ENCODE results near the gene SYNGAP1.

The SYNGAP1 gene

DNA sequence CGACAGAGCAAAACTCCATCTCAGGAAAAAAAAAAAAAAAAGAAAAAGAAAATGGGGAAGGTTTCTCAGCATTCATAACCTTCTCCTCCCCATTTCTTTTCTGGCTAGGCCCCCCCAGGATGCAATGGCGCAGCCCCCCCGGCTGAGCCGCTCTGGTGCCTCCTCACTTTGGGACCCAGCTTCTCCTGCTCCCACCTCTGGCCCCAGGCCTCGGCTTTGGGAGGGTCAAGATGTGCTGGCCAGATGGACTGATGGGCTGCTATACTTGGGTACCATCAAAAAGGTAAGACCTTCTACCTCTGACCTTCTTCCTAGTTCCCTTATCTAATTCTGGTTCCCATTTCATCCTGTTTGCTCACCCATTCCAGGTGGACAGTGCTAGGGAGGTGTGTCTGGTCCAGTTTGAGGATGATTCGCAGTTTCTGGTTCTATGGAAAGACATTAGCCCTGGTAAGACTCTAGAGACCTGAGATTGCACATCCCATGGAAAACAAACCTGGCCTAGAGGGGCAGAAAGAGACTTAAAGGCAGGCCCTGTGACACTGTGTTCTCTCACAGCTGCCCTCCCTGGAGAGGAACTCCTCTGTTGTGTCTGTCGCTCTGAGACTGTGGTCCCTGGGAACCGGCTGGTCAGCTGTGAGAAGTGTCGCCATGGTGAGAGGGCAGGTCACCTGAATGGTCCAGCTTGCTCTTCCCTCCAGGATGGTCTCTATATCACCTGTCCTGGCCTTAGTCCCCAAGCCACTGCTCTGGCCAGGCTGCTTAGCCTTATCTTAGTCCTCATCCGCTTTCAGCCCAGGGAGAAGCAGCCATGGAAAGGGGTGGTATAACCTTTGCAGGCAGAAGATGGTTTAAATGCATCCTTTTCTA lies 7.5 kb upstream of the SYNGAP1 start:
- TF ChIP-seq TAF1 (IDR thresholded peaks at IDR 0.05; ENCODE audit: low read depth) (no peak), TCF12 (IDR thresholded peaks at IDR 0.05; ENCODE audit: low read depth) (no peak), RAD21 (IDR thresholded peaks at IDR 0.05; ENCODE audit: low read depth) (no peak), CEBPB (IDR thresholded peaks at IDR 0.05) (no peak), FOXM1 (IDR thresholded peaks at IDR 0.05; ENCODE audit: borderline replicate concordance, low read depth) (no peak), EGR1 (IDR thresholded peaks at IDR 0.05) (no peak), ZBTB7A (IDR thresholded peaks at IDR 0.05; ENCODE audit: low read depth) (no peak), EP300 (IDR thresholded peaks at IDR 0.05; ENCODE audit: borderline replicate concordance) (no peak)
- TF ChIP-seq, protein P1, sequence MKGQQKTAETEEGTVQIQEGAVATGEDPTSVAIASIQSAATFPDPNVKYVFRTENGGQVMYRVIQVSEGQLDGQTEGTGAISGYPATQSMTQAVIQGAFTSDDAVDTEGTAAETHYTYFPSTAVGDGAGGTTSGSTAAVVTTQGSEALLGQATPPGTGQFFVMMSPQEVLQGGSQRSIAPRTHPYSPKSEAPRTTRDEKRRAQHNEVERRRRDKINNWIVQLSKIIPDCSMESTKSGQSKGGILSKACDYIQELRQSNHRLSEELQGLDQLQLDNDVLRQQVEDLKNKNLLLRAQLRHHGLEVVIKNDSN (IDR thresholded peaks at IDR 0.05): no peak
- TF ChIP-seq, protein P2, sequence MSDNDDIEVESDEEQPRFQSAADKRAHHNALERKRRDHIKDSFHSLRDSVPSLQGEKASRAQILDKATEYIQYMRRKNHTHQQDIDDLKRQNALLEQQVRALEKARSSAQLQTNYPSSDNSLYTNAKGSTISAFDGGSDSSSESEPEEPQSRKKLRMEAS (IDR thresholded peaks at IDR 0.05): no peak

DNA sequence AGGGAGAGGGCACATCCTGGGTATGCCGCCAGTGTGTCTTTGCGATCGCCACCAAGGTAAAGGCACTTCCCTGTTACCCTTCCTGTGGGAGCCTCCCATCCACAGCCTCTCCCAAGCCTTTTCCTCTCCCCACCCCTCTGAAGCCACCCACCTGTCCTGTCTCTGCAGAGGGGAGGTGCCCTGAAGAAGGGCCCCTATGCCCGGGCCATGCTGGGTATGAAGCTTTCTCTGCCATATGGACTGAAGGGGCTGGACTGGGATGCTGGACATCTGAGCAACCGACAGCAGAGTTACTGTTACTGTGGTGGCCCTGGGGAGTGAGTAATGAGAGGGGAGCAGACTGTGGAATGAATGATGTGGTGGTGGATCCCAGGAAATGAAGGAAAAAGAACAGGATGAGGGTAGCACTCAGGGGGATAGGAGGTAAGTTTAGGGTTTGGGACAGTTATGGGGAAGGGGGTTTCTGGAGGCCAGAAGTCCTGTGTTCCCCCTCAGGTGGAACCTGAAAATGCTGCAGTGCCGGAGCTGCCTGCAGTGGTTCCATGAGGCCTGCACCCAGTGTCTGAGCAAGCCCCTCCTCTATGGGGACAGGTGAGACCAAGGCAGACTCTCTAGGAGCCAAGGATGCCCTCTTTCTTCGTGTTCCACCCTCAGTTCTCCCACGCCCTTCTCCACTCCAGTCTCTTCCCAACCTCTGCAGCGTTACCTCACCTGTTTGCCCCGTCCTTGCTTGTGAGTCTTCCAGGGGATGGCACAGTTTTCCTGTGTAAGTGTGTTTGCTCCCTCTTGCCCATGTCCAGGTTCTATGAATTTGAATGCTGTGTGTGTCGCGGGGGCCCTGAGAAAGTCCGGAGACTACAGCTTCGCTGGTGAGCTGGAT lies 6.4 kb upstream of the SYNGAP1 start:
- TF ChIP-seq TEAD4 (IDR thresholded peaks at IDR 0.05) (no peak), NFIC (IDR thresholded peaks at IDR 0.05) (no peak), CEBPB (IDR thresholded peaks at IDR 0.05) (no peak), EGR1 (IDR thresholded peaks at IDR 0.05) (no peak), TCF12 (IDR thresholded peaks at IDR 0.05; ENCODE audit: low read depth) (no peak), ZBTB7A (IDR thresholded peaks at IDR 0.05; ENCODE audit: low read depth) (no peak), EP300 (IDR thresholded peaks at IDR 0.05; ENCODE audit: borderline replicate concordance) (no peak), FOXM1 (IDR thresholded peaks at IDR 0.05; ENCODE audit: borderline replicate concordance, low read depth) (no peak), TAF1 (IDR thresholded peaks at IDR 0.05; ENCODE audit: low read depth) (no peak), RAD21 (IDR thresholded peaks at IDR 0.05; ENCODE audit: low read depth) (no peak), YY1 (IDR thresholded peaks at IDR 0.05; ENCODE audit: low read depth) (no peak), CREB1 (IDR thresholded peaks at IDR 0.05; ENCODE audit: low read depth) (no peak)
- TF ChIP-seq, protein P3, sequence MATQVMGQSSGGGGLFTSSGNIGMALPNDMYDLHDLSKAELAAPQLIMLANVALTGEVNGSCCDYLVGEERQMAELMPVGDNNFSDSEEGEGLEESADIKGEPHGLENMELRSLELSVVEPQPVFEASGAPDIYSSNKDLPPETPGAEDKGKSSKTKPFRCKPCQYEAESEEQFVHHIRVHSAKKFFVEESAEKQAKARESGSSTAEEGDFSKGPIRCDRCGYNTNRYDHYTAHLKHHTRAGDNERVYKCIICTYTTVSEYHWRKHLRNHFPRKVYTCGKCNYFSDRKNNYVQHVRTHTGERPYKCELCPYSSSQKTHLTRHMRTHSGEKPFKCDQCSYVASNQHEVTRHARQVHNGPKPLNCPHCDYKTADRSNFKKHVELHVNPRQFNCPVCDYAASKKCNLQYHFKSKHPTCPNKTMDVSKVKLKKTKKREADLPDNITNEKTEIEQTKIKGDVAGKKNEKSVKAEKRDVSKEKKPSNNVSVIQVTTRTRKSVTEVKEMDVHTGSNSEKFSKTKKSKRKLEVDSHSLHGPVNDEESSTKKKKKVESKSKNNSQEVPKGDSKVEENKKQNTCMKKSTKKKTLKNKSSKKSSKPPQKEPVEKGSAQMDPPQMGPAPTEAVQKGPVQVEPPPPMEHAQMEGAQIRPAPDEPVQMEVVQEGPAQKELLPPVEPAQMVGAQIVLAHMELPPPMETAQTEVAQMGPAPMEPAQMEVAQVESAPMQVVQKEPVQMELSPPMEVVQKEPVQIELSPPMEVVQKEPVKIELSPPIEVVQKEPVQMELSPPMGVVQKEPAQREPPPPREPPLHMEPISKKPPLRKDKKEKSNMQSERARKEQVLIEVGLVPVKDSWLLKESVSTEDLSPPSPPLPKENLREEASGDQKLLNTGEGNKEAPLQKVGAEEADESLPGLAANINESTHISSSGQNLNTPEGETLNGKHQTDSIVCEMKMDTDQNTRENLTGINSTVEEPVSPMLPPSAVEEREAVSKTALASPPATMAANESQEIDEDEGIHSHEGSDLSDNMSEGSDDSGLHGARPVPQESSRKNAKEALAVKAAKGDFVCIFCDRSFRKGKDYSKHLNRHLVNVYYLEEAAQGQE (IDR thresholded peaks at IDR 0.05; ENCODE audit: low read depth): no peak
- TF ChIP-seq, protein P2 (IDR thresholded peaks at IDR 0.05): no peak
- TF ChIP-seq, protein P1 (IDR thresholded peaks at IDR 0.05): no peak

DNA sequence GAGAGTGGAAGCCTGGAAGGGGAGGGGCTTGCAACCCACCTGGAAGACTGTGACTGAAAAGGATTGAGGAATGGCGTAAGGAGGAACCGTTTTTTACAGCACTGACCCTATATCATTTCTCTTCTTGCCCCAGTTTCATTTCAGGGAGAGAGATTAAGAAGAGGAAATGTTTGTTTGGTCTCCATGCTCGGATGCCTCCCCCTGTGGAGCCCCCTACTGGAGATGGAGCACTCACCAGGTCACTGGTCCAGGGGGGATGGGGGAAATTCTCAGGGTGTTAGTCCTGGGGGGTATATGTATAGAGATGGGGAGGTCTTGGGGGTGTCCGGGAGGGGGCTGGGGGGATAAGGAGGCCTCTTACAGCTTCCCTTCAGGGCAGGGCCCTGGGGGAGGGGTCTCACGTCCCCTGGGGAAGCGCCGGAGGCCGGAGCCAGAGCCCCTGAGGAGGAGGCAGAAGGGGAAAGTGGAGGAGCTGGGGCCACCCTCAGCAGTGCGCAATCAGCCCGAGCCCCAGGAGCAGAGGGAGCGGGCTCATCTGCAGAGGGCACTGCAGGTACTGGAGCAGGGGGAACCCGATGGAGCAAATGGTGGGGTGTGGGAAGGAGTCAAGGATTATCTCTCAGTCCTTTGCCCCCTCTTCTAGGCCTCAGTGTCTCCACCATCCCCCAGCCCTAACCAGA lies 5.1 kb upstream of the SYNGAP1 start:
- TF ChIP-seq, protein P3 (IDR thresholded peaks at IDR 0.05; ENCODE audit: low read depth): no peak
- no peak for TF ChIP-seq TCF12 (IDR thresholded peaks at IDR 0.05; ENCODE audit: low read depth)
- TF ChIP-seq YY1 (IDR thresholded peaks at IDR 0.05; ENCODE audit: low read depth): no peak
- no peak for TF ChIP-seq RAD21 (IDR thresholded peaks at IDR 0.05; ENCODE audit: low read depth)
- TF ChIP-seq, protein P2 (IDR thresholded peaks at IDR 0.05): no peak
- no peak for TF ChIP-seq NFIC (IDR thresholded peaks at IDR 0.05)
- no peak for TF ChIP-seq TAF1 (IDR thresholded peaks at IDR 0.05; ENCODE audit: low read depth)
- TF ChIP-seq FOXM1 (IDR thresholded peaks at IDR 0.05; ENCODE audit: borderline replicate concordance, low read depth): no peak
- TF ChIP-seq CREB1 (IDR thresholded peaks at IDR 0.05; ENCODE audit: low read depth): no peak
- TF ChIP-seq TEAD4 (IDR thresholded peaks at IDR 0.05): no peak
- no peak for TF ChIP-seq EGR1 (IDR thresholded peaks at IDR 0.05)

DNA sequence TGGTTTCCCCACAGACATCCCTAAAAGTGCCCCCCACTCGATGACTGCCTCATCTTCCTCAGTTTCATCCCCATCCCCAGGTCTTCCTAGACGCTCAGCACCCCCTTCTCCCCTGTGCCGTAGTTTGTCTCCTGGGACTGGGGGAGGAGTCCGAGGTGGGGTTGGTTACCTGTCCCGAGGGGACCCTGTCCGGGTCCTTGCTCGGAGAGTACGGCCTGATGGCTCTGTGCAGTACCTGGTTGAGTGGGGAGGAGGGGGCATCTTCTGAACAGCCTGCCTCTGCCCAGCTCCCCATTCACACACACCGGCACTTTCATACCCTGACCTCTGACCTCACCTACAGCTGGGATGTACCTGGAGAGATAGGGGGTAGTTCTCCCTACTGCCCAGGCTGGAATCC lies 4.0 kb upstream of the SYNGAP1 start:
- TF ChIP-seq FOXM1 (IDR thresholded peaks at IDR 0.05; ENCODE audit: borderline replicate concordance, low read depth) (no peak), TAF1 (IDR thresholded peaks at IDR 0.05; ENCODE audit: low read depth) (no peak), EP300 (IDR thresholded peaks at IDR 0.05; ENCODE audit: borderline replicate concordance) (no peak), EGR1 (IDR thresholded peaks at IDR 0.05) (no peak), YY1 (IDR thresholded peaks at IDR 0.05; ENCODE audit: low read depth) (no peak), ZBTB7A (IDR thresholded peaks at IDR 0.05; ENCODE audit: low read depth) (no peak), CREB1 (IDR thresholded peaks at IDR 0.05; ENCODE audit: low read depth) (no peak), TEAD4 (IDR thresholded peaks at IDR 0.05) (no peak), TCF12 (IDR thresholded peaks at IDR 0.05; ENCODE audit: low read depth) (no peak), CEBPB (IDR thresholded peaks at IDR 0.05) (no peak)
- TF ChIP-seq, protein P2 (IDR thresholded peaks at IDR 0.05): no peak
- TF ChIP-seq, protein P3 (IDR thresholded peaks at IDR 0.05; ENCODE audit: low read depth): no peak
